GM18858 (cell line): ENCODE measurements around the gene BTNL3.
"Not testable (repeated sequence)": the region's sequence is repeated elsewhere in the genome, so short reads cannot be mapped to it uniquely, and the experiment has no call there.

Experiments used
- ATAC-seq: cut with Tn5 transposase; IDR thresholded peaks from one replicate; pipeline ENCODE4 v1.9.1; 2021; ENCODE audit not compliant: unreplicated experiment

Gene BTNL3

GRCh38 chr5:180988592-180988991 lies at the start of gene BTNL3:
BTNL3 (plus strand) TSS chr5:180988846; CDS start chr5:180989029, 183 bp downstream.
- no peak for ATAC-seq

- ATAC-seq = no peak
These were observed 38.2 kb upstream of the BTNL3 start for GRCh38 chr5:180950291-180950949.

- no peak for ATAC-seq
These were observed 29.0 kb upstream of the BTNL3 start for GRCh38 chr5:180959661-180960060.

GRCh38 chr5:180960209-180960608 lies 28.4 kb upstream of the BTNL3 start:
- no peak for ATAC-seq

GRCh38 chr5:180969406-180969805 lies 19.2 kb upstream of the BTNL3 start:
- no peak for ATAC-seq

- no peak for ATAC-seq
These were observed 18.3 kb upstream of the BTNL3 start for GRCh38 chr5:180970336-180970735.

GRCh38 chr5:180970875-180971274 lies 17.8 kb upstream of the BTNL3 start:
- no peak for ATAC-seq

- no peak for ATAC-seq
These were observed 13.9 kb upstream of the BTNL3 start for GRCh38 chr5:180974612-180975315.

- ATAC-seq = peak; percentile 95
These were observed 13.3 kb upstream of the BTNL3 start for GRCh38 chr5:180975338-180975737.

- ATAC-seq = no peak
These were observed 12.1 kb upstream of the BTNL3 start for GRCh38 chr5:180976518-180976917.

GRCh38 chr5:180977852-180978251 lies 10.8 kb upstream of the BTNL3 start:
- no peak for ATAC-seq

- no peak for ATAC-seq
These were observed 6.5 kb upstream of the BTNL3 start for GRCh38 chr5:180982008-180982741.

- no peak for ATAC-seq
These were observed 630 bp upstream of the BTNL3 start for GRCh38 chr5:180988016-180988415.

GRCh38 chr5:180990086-180990881 lies 1.6 kb downstream of the BTNL3 start:
- no peak for ATAC-seq

- ATAC-seq = no peak
These were observed 2.2 kb downstream of the BTNL3 start for GRCh38 chr5:180990882-180991242.

GRCh38 chr5:181001947-181002346 lies 13.3 kb downstream of the BTNL3 start:
- ATAC-seq = no peak

- ATAC-seq = no peak
These were observed 17.1 kb downstream of the BTNL3 start for GRCh38 chr5:181005791-181006190.

- no peak for ATAC-seq
These were observed 19.5 kb downstream of the BTNL3 start for GRCh38 chr5:181008136-181008535.

- ATAC-seq = not testable (repeated sequence)
These were observed 21.4 kb downstream of the BTNL3 start for GRCh38 chr5:181010018-181010417.

- ATAC-seq = not testable (repeated sequence)
These were observed 26.0 kb downstream of the BTNL3 start for GRCh38 chr5:181014654-181015053.

- ATAC-seq = not testable (repeated sequence)
These were observed 28.8 kb downstream of the BTNL3 start for GRCh38 chr5:181017448-181017847.
